Activated naive CD4-positive, alpha-beta T cell treated with anti-CD3 and anti-CD28 coated beads, Interleukin-2, amount 50 U/mL, for 16 hours (primary cell): Measurements from ENCODE around the gene ARHGEF39.
"Not testable (repeated sequence)": the region's sequence is repeated elsewhere in the genome, so short reads cannot be mapped to it uniquely, and the experiment has no call there.

Experiments
- DNase-seq: peaks from one replicate; pipeline ENCODE4 v3.0.0-alpha.2; 2020

The ARHGEF39 gene

DNA sequence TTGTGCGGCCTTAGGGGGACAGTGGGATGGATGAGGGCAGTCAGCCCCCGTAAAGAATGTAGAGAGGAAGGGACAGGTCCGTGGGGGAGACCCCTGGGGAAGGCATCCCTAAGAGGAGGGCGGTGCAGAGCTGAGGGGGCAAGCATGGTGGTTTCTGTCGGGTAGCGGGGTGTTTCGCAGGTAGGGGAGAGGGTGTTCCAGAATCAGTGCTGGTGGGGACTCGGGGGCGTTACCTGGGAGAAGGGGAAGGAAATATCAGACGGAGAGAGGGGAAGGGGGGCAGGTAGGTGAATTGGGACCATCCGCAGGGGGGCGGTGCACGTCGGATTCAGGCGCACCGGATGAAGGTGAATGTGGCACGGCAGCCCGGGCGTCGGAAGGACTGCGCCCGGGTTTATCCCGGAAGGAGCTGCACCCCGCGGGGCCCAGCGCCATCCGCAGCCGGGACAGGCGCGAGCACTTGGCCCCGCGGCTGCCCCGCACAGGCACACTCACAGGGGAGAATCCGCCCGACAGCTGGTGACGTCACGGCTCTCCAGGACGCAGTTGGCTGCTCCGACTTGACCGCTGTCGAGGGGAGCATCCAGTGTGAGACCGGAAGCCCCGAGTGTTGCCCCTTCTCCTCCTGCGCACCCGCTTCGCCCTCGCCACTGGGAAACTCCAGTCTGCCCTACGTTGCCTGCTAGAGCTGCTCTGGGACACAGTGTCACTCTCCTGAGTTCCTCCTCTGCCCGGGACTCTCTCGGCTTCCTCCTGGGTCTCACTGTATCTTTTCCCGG lies 48.1 kb downstream of the ARHGEF39 start:
- DNase-seq = peak; percentile 67

DNA sequence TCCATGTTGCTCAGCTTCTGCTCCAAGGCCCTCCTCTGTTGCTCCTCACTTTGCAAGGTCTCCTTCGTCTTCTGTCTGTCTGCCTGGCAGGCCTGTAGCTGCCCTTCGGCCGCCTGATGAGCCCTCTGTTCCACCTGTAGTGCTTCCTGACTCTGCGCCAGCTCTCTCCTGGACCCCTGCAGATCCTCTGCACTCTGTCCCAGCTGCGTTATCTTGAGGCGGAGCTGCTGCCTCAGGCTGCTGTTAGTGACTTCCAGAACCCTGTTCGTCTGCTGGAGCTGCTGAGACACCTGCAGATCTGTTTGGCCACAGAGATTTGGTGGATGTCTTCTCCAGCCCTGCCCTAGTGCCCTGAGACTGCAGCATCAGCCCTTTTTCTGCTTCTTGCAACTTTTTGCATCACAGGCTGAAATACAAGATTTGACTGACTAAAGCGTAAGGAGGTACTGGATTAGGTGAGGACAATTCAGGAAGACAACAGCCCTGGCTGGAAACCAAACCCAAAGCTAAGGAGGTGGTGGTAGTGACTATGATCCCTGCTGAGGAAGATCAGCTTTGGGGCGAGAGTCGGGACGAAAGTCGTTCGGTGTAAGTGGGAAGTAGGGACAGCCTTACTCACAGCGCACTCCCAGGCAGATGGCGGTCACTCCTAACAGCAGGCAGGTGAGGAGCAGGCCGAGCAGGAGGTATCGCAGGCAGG lies 48.9 kb downstream of the ARHGEF39 start:
- no peak for DNase-seq

DNA sequence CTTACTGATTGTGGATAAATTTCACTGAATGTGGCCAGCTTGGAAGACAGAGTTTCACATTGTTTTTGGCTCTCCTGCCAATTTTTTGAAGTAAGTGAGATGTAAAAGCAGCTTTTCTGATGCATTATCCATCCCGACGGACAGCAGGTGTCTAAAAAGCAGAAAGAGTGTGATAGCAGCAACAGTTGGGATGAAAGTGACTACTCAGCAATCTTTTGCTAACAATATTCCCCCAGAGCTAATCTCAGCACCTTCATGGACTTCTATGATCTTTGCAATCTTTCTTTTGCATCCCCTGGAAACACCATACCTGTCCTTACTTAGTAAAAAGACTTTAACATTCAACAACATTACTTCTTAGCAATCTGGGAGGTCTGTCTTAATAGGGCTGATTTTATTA lies 52.2 kb downstream of the ARHGEF39 start:
- no peak for DNase-seq

DNA sequence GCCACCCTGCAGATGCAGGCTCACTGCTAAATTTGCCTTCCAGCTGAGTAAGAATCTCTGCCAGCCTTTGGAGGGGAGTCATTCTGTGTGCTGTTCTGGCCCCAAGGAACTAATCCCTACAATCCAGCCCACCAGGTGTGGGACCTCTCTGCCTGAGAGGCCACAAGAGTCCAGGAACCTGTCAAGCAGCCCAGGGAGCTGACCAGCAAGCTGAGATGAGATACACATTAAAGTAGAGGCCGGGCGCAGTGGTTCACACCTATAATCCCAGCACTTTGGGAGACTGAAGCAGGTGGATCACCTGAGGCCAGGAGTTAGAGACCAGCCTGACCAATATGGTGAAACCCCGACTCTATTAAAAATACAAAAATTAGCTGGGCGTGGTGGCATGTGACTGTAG lies 52.9 kb downstream of the ARHGEF39 start:
- not testable (repeated sequence) for DNase-seq

DNA sequence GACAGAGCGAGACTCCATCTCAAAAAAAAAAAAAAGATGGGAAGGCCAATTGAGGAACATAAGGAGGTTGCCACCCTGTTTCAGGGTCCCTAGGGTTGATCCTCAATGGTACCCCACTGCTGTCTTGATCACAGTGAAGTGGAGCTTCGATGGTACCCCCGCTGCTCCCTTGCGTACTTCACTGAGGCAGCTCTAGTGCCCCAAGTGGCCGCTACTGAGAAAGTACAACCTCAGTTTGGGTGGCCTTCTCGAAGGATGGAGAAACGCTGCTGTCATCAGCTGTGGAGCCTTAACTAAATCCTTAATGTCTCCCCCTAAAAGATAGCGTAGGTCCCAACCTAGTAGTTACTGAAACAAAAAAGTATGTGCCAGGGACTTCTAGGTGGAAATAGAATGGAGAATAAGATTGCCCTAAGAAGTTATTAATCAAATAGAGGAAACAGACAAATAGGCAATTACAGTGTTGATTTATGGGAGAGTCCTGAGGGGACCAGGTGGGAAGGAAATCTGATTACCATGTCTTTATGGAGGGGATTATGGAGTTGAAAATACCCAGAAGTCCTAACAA lies 53.7 kb downstream of the ARHGEF39 start:
- peak; percentile 61 for DNase-seq

DNA sequence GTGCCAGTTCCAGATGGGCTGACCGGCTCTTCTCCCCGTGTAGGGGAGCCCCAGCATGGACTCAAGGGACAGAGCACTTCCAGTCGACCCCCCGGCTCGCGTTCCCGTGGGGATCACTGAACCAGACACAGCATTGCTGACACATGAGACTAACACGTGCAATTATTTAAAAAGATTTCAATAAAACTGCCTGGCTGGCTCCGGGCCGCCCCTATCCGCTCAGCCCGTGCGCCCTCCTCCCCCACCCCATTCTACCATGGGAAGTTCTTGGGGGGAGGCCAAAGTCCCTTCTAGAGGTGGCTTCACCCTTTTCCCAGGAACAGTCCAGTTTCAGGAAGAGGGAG lies 55.2 kb downstream of the ARHGEF39 start:
- no peak for DNase-seq
